IMR-90 (cell line): ENCODE results near the gene PHF3. TPM values are rescaled to one million over a fixed set of nuclear protein-coding genes. Genes with fewer than 3 reads are reported as not detected.

Experiments used
- ATAC-seq: fragments of 200-7000 bp; cut with Tn5 transposase; 2 replicates; pipeline ENCODE4 v1.9.1; 2020; ENCODE audit warnings: low read depth, mild to moderate bottlenecking, moderate library complexity
- BruUV-seq: library from RNA; stranded (reverse); fragments of 400-500 nt; replicated peaks from 2 replicates; lab custom pipeline; 2021; lab: Mats Ljungman, UMichigan
- CTCF ChIA-PET: fragments of 300-600 bp; formaldehyde crosslinking; extraction: SDS; loops from one replicate; lab custom pipeline; 2021; ENCODE audit warnings: antibody characterized with exemption; lab: Yijun Ruan, JAX
- POLR2A ChIA-PET: fragments of 300-600 bp; sonication (Branson Sonifier 250); formaldehyde crosslinking; loops from one replicate; lab custom pipeline; 2022; ENCODE audit warnings: antibody characterized with exemption; ENCODE audit not compliant: unreplicated experiment; lab: Charles Lee
- DNase-seq: peaks from one replicate; pipeline ENCODE4 v3.0.0; 2013
- H2AFZ ChIP-seq: replicated peaks from 2 replicates; pipeline ENCODE3; 2013; ENCODE audit warnings: low read length, mild to moderate bottlenecking; ENCODE audit not compliant: poor library complexity
- H2AK5ac ChIP-seq: 2 replicates; pipeline ENCODE4 v1.6.1; 2013; ENCODE audit warnings: low read depth, low read length, inconsistent platforms
- H2AK9ac ChIP-seq: replicated peaks from 2 replicates; pipeline ENCODE3; 2013; ENCODE audit warnings: mild to moderate bottlenecking, low read depth, low read length, moderate library complexity; ENCODE audit not compliant: poor library complexity
- H2BK120ac ChIP-seq: 2 replicates; pipeline ENCODE4 v1.6.1; 2013; ENCODE audit warnings: low read depth, low read length, inconsistent platforms
- H2BK15ac ChIP-seq: 3 replicates; pipeline ENCODE4 v1.6.1; 2013; ENCODE audit warnings: low read depth, low read length, inconsistent platforms
- H2BK20ac ChIP-seq: 2 replicates; pipeline ENCODE4 v1.6.1; 2013; ENCODE audit warnings: low read depth, mild to moderate bottlenecking, inconsistent platforms, low read length, moderate library complexity
- H2BK5ac ChIP-seq: 2 replicates; pipeline ENCODE4 v1.6.1; 2013; ENCODE audit warnings: mild to moderate bottlenecking, low read depth, low read length, inconsistent platforms; ENCODE audit not compliant: poor library complexity, severe bottlenecking
- H3K14ac ChIP-seq: replicated peaks from 2 replicates; pipeline ENCODE4 v1.6.1; 2013; ENCODE audit warnings: low read depth, low read length, inconsistent platforms
- H3K18ac ChIP-seq: 2 replicates; pipeline ENCODE4 v1.6.1; 2013; ENCODE audit warnings: low read depth, low read length, control low read depth
- H3K23ac ChIP-seq: 2 replicates; pipeline ENCODE4 v1.6.1; 2013; ENCODE audit warnings: low read depth, low read length, inconsistent platforms
- H3K27ac ChIP-seq: 2 replicates; pipeline ENCODE4 v1.5.1; 2013; ENCODE audit warnings: mild to moderate bottlenecking, control low read depth, low read length; ENCODE audit not compliant: insufficient read depth
- H3K27me3 ChIP-seq: 2 replicates; pipeline ENCODE4 v1.6.1; 2013; ENCODE audit warnings: low read length; ENCODE audit not compliant: control insufficient read depth, insufficient read depth
- H3K36me3 ChIP-seq: 2 replicates; pipeline ENCODE4 v1.6.1; 2013; ENCODE audit warnings: low read length, mixed read lengths; ENCODE audit not compliant: control insufficient read depth, insufficient read depth
- H3K4ac ChIP-seq: 2 replicates; pipeline ENCODE4 v1.6.1; 2013; ENCODE audit warnings: low read depth, low read length, inconsistent platforms
- H3K4me1 ChIP-seq: 2 replicates; pipeline ENCODE4 v1.6.1; 2013; ENCODE audit warnings: low read length, mixed read lengths; ENCODE audit not compliant: control insufficient read depth, insufficient read depth
- H3K4me2 ChIP-seq: 2 replicates; pipeline ENCODE4 v1.6.1; 2013; ENCODE audit warnings: low read depth, mild to moderate bottlenecking, control low read depth, low read length, moderate library complexity
- H3K4me3 ChIP-seq: 2 replicates; pipeline ENCODE4 v1.5.1; 2013; ENCODE audit warnings: low read depth, mild to moderate bottlenecking, control low read depth, low read length, moderate library complexity; ENCODE audit not compliant: insufficient read depth
- H3K56ac ChIP-seq: 2 replicates; pipeline ENCODE4 v1.6.1; 2013; ENCODE audit warnings: low read length, inconsistent platforms; ENCODE audit not compliant: insufficient read depth; ENCODE audit errors: extremely low read depth
- H3K79me1 ChIP-seq, 2 experiments: 2 replicates each; pipeline ENCODE4 v1.6.1; 2013; ENCODE audit warnings: low read length in 2 of 2, inconsistent platforms in 1 of 2, low read depth in 1 of 2
- H3K9ac ChIP-seq: 2 replicates; pipeline ENCODE4 v1.6.1; 2013; ENCODE audit warnings: low read depth, low read length, control low read depth
- H3K9me1 ChIP-seq: 2 replicates; pipeline ENCODE4 v1.6.1; 2013; ENCODE audit warnings: low read length, inconsistent platforms; ENCODE audit not compliant: insufficient read depth
- H3K9me3 ChIP-seq: 2 replicates; pipeline ENCODE4 v1.6.1; 2013; ENCODE audit warnings: low read length; ENCODE audit not compliant: control insufficient read depth, insufficient read depth
- H4K20me1 ChIP-seq: 2 replicates; pipeline ENCODE4 v1.6.1; 2013; ENCODE audit warnings: low read length, inconsistent platforms; ENCODE audit not compliant: insufficient read depth
- H4K5ac ChIP-seq: 2 replicates; pipeline ENCODE4 v1.6.1; 2013; ENCODE audit warnings: mild to moderate bottlenecking, low read depth, low read length, control low read depth
- H4K8ac ChIP-seq, 2 experiments: 2 replicates each; pipeline ENCODE4 v1.6.1; 2013; ENCODE audit warnings: low read depth in 2 of 2, low read length in 2 of 2, control low read depth in 1 of 2, inconsistent platforms in 1 of 2
- H4K91ac ChIP-seq: 2 replicates; pipeline ENCODE4 v1.6.1; 2013; ENCODE audit warnings: low read depth, low read length, inconsistent platforms; ENCODE audit not compliant: insufficient read depth
- RAD21 ChIP-seq: IDR thresholded peaks from 2 replicates; pipeline ENCODE4 v1.6.1; 2012; ENCODE audit warnings: low read length, improper control_type of control experiment
- WGBS, 2 experiments: methylation state at CpG; one replicate each; pipeline versions ENCODE4 v1.1.5 to v1.1.7; 2013; ENCODE audit warnings: missing lambda C conversion rate in 2 of 2; ENCODE audit not compliant: insufficient read length in 1 of 2; ENCODE audit errors: extremely low coverage in 2 of 2; 5-methylcytosine and 5-hydroxymethylcytosine counted together
- dilution Hi-C: fragments of 300-500 bp; cut with HindIII; formaldehyde crosslinking; loops from one replicate; pipeline ENCODE4 v1.14.3; 2018; ENCODE audit warnings: low sequenced_read_pairs; ENCODE audit not compliant: unreplicated experiment
- in situ Hi-C: fragments of 300-500 bp; cut with MboI; formaldehyde crosslinking; loops from 3 replicates; pipeline ENCODE4 v1.14.3; 2019; ENCODE audit warnings: low sequenced_read_pairs, inconsistent platforms, mixed read lengths
- intact Hi-C: fragments of 100-400 bp; cut with micrococcal nuclease; formaldehyde crosslinking; loops from 2 replicates; pipeline ENCODE4 v1.10.0; 2022
- polyA plus RNA-seq, 3 experiments: library from polyadenylated mRNA; depleted of rRNA; stranded (reverse); fragments of >200 nt; gene quantifications; 2 replicates each; pipeline ENCODE4 v1.2.3, GENCODE V29; 2012; ENCODE audit warnings: low replicate concordance in 1 of 3
- total RNA-seq: library from RNA; depleted of rRNA; stranded (reverse); fragments of >200 nt; gene quantifications from 2 replicates; pipeline ENCODE4 v1.2.3, GENCODE V29; 2012

PHF3 gene
- total and polyA plus RNA-seq, 2 of the 4 experiments (the other 2 are of a cell fraction), result 5.6 to 27.8 TPM

DNA sequence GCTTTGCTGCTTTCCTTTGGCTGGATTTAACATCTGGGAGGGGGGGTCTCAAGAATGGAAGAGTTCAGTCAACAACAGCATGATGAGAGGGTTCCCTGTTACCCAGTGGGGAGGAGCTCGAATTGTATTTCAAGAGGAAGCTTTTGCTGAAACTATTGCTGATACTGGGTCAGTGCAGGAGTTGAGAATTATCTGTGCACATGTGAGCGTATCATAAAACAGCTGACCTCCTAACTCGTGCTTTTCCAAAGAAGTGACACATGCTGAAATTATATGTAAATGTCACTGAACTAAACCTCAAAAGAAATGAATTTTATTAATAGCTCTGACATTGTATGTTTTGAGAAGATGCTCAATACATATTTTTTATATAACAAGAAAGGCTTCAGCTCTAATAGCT is 96.3 kb downstream of the PHF3 start:
- ChIA-PET CTCF (no interaction called here), POLR2A (interaction anchor here (0.6 kb wide), 1 partner anchor 1069 kb away, joined by 3 read pairs; no protein-coding TSS in a partner anchor)
- dilution Hi-C loops, result no loop called here
- Histone ChIP-seq H4K20me1 (no peaks in the 10 kb centered on the region), H2BK15ac (no peak overlapping the region), H2AK5ac (no peak overlapping the region), H3K9me1 (0 out of 2 replicates have a peak, but pooled peaks cover 4% of the 10 kb centered on the region), H2AFZ (no peak overlapping the region), H3K4ac (0 out of 2 replicates have a peak overlapping the region, but pooled peaks have one; percentile 52), H2BK120ac (no peak overlapping the region), H3K27me3 (no peaks in the 10 kb centered on the region), H3K36me3 (no peaks in the 10 kb centered on the region), H3K4me3 (no peak overlapping the region), H4K91ac (no peak overlapping the region), H4K8ac (no peak overlapping the region), H2AK9ac (peak overlapping the region; percentile 50), H3K23ac (no peak overlapping the region), H3K27ac (no peak overlapping the region), H4K5ac (no peak overlapping the region), H3K79me1 (no peaks in the 10 kb centered on the region), H3K18ac (no peak overlapping the region), H3K56ac (no peak overlapping the region), H2BK20ac (no peak overlapping the region), H2BK5ac (peak overlapping the region; percentile 30), H3K4me1 (peaks cover 2% of the 10 kb centered on the region; the same call in 1 of the 2 replicates), H3K9me3 (no peaks in the 10 kb centered on the region), H3K14ac (peak overlapping the region; percentile 75; the same call in 1 of the 2 replicates), H3K9ac (no peak overlapping the region), H3K4me2 (no peak overlapping the region; the same call in 1 of the 2 replicates)
- DNase-seq (peak; percentile 32), ATAC-seq (peak; percentile 42)
- whole genome bisulfite sequencing, 2 experiments, result no CpG with 5 or more reads among the region's 3 CpGs
- in situ Hi-C loops, result no loop called here
- no TSS peak for BruUV-seq
- intact Hi-C loops, result no loop called here
- TF ChIP-seq RAD21, result no peak
